Body of pancreas (tissue), 4 donors: ENCODE measurements around the gene KRTAP10-2.

Source experiments
- CTCF ChIP-seq, 7 experiments: fragments of 450-650 bp in 4 of 7; fragments of 200-600 bp in 3 of 7; sonication (generic) in 3 of 7; IDR thresholded peaks; one replicate each; pipeline ENCODE4 v1.5.1; 2016 to 2019; ENCODE audit warnings: antibody characterized with exemption in 7 of 7
- POLR2A ChIP-seq, 3 donors: fragments of 450-650 bp; IDR thresholded peaks; one replicate each; pipeline ENCODE4 v1.6.1; 2016; ENCODE audit warnings: antibody characterized with exemption in 3 of 3, mild to moderate bottlenecking in 2 of 3

GRCh38 chr21:44518686-44519085, 32.6 kb downstream of the KRTAP10-2 start:
- TF ChIP-seq POLR2A (IDR thresholded peaks at IDR 0.05), result no peak
- no peak for TF ChIP-seq CTCF (IDR thresholded peaks at IDR 0.05)
